Ishikawa (cell line): ENCODE data around the gene PARVG.

Source experiments
- CEBPB ChIP-seq: IDR thresholded peaks from 2 replicates; pipeline ENCODE4 v1.6.1; 2012
- CREB1 ChIP-seq: IDR thresholded peaks from 2 replicates; pipeline ENCODE4 v1.6.1; 2012; ENCODE audit warnings: low read depth
- EGR1 ChIP-seq: IDR thresholded peaks from 2 replicates; pipeline ENCODE4 v1.6.1; 2012
- EP300 ChIP-seq: IDR thresholded peaks from 2 replicates; pipeline ENCODE4 v1.6.1; 2012; ENCODE audit warnings: borderline replicate concordance
- FOXM1 ChIP-seq: IDR thresholded peaks from 2 replicates; pipeline ENCODE4 v1.6.1; 2012; ENCODE audit warnings: low read depth, borderline replicate concordance
- MAX ChIP-seq: IDR thresholded peaks from 2 replicates; pipeline ENCODE4 v1.6.1; 2012
- NFIC ChIP-seq: IDR thresholded peaks from 2 replicates; pipeline ENCODE4 v1.6.1; 2012
- RAD21 ChIP-seq: IDR thresholded peaks from 2 replicates; pipeline ENCODE4 v1.6.1; 2012; ENCODE audit warnings: low read depth
- REST ChIP-seq: IDR thresholded peaks from 2 replicates; pipeline ENCODE4 v1.6.1; 2012; ENCODE audit warnings: low read depth, mild to moderate bottlenecking
- TAF1 ChIP-seq: IDR thresholded peaks from 2 replicates; pipeline ENCODE4 v1.6.1; 2012; ENCODE audit warnings: low read depth, mild to moderate bottlenecking
- TCF12 ChIP-seq: IDR thresholded peaks from 2 replicates; pipeline ENCODE4 v1.6.1; 2012; ENCODE audit warnings: low read depth
- TEAD4 ChIP-seq: IDR thresholded peaks from 2 replicates; pipeline ENCODE4 v1.6.1; 2012
- USF1 ChIP-seq: IDR thresholded peaks from 2 replicates; pipeline ENCODE4 v1.6.1; 2012
- YY1 ChIP-seq: IDR thresholded peaks from 2 replicates; pipeline ENCODE4 v1.6.1; 2012; ENCODE audit warnings: low read depth
- ZBTB7A ChIP-seq: IDR thresholded peaks from 2 replicates; pipeline ENCODE4 v1.6.1; 2012; ENCODE audit warnings: low read depth

PARVG gene

GRCh38 chr22:44153710-44154109, 27.0 kb upstream of the PARVG start:
- no peak for TF ChIP-seq TEAD4
- TF ChIP-seq EGR1 = no peak
- TF ChIP-seq TCF12 = no peak
- no peak for TF ChIP-seq ZBTB7A
- no peak for TF ChIP-seq USF1
- TF ChIP-seq RAD21 = no peak
- no peak for TF ChIP-seq CEBPB
- TF ChIP-seq NFIC = no peak
- TF ChIP-seq TAF1 = no peak
- TF ChIP-seq YY1 = no peak
- no peak for TF ChIP-seq REST
- no peak for TF ChIP-seq FOXM1
- TF ChIP-seq CREB1 = no peak
- TF ChIP-seq MAX = no peak
- TF ChIP-seq EP300 = no peak

- TF ChIP-seq USF1 = no peak
- TF ChIP-seq CEBPB = no peak
- TF ChIP-seq MAX = no peak
- TF ChIP-seq REST = no peak
- TF ChIP-seq ZBTB7A = no peak
- TF ChIP-seq NFIC = no peak
- no peak for TF ChIP-seq EGR1
- no peak for TF ChIP-seq FOXM1
- no peak for TF ChIP-seq TCF12
- TF ChIP-seq RAD21 = no peak
Observed at GRCh38 chr22:44154436-44154942, 26.2 kb upstream of the PARVG start.

- TF ChIP-seq TEAD4 = no peak
- no peak for TF ChIP-seq NFIC
- no peak for TF ChIP-seq CREB1
- no peak for TF ChIP-seq ZBTB7A
- no peak for TF ChIP-seq EP300
- no peak for TF ChIP-seq TCF12
- TF ChIP-seq TAF1 = no peak
- no peak for TF ChIP-seq YY1
- TF ChIP-seq USF1 = no peak
- TF ChIP-seq RAD21 = no peak
- TF ChIP-seq EGR1 = no peak
- no peak for TF ChIP-seq CEBPB
- TF ChIP-seq REST = no peak
Observed at GRCh38 chr22:44155115-44155514, 25.6 kb upstream of the PARVG start.

- TF ChIP-seq NFIC = no peak
Observed at GRCh38 chr22:44157916-44158618, 22.7 kb upstream of the PARVG start.
